Right lung (tissue), 5 donors: ENCODE results near the gene TBRG4. TPM values are rescaled to one million over a fixed set of nuclear protein-coding genes. Genes with fewer than 3 reads are reported as not detected.

ENCODE experiments used
- DNase-seq, 2 donors: peaks; one replicate each; pipeline ENCODE4 v3.0.0-alpha.2; 2013
- polyA plus RNA-seq, 5 donors: library from polyadenylated mRNA; unstranded; fragments of 120-200 nt; gene quantifications; one replicate each; pipeline versions ENCODE4 v1.2.1 to v1.2.3, GENCODE V29; 2013; ENCODE audit warnings: inconsistent platforms in 1 of 5, low replicate concordance in 1 of 5; ENCODE audit not compliant: insufficient read length in 5 of 5, insufficient read depth in 1 of 5

TBRG4 gene
- polyA plus RNA-seq, 5 donors, result 36.7 to 51.1 (median 44.9) TPM

DNA sequence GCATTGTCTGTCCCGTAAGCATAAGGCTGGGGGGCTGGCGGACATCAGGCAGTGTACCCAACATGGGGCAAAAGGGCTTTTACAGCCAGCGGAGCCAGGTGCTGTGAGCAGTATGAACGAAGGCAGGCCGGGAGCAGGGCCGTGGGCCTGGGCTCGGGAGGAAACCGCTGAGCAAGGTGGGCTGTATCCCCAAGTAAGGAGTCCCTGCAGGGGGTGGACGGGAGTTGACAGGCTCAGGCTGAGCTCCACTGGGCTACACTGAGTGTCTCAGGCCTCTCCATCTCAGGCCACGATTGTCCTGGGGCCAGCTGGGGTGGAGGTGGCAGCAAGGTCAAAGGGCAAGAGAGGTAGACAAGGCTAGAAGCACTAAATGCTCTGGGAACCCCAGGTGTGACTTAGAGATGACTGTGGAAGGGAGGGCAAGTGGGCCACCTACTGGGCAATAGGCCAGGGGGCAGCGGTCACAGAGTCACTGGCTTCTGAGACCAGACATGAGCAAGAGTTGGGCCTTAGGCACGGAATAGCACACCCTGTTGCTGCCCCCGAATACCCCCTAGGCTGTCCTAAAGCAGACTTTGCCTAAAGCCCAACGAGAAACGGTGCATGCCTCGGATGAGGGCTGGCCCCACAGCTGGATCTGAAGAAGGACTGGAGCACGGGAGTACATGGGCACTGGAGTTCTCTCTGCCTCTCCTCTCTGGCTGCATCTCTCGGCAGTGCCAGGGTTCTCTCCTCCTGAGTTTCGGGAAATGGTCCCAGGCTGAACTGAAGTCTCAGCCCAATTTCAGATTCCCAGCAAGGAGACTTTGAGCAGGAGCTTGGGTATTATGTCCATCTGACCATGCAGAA is 35.3 kb upstream of the TBRG4 start:
- no peak for DNase-seq

- DNase-seq, result no peak
These were observed 34.4 kb upstream of the TBRG4 start for GRCh38 chr7:45145881-45146280.

GRCh38 chr7:45143616-45144015 is 32.1 kb upstream of the TBRG4 start:
- DNase-seq, result no peak

GRCh38 chr7:45140827-45141226 is 29.3 kb upstream of the TBRG4 start:
- no peak for DNase-seq

DNA sequence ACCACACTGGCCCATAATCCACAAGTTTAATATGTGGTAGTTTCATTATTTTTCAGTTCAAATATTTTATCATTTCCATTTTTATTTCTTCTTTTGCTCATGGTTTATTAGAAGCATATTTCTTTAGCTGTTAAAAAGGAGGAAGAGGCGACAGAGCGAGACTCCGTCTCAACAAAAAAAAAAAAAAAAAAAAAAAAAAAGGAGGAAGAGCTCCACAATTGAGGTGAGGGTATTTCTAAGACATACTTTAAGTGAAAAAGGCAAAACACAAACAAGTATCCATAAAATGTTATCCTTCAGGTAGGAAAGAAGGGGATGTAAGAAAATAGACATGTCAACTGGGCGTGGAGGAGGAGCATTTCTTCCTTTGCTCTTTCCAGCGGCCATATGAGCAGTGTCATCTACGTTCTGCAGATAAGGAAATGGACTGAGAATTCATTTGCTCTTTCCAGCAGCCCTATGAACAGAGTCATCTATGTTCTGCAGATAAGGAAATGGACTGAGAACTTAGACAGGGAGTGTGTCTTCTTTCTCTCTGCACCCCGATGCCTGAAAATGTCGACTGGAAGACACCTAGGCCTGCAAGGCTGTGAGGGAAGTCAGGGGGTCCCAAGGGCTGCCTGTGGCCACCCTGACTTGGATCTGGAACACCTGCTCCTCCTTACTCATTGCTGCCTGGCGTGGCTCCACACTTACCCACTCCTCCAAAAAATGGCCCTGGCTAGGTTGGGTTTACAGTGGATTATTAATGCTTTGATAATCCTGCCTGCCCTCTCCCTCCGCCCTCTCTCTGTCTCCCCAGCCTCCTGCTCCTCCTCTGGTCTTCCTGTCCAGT is 27.2 kb upstream of the TBRG4 start:
- DNase-seq, result no peak

- DNase-seq, result peak; percentile 45 to 67
These were observed 24.9 kb upstream of the TBRG4 start for GRCh38 chr7:45136106-45137060.

DNA sequence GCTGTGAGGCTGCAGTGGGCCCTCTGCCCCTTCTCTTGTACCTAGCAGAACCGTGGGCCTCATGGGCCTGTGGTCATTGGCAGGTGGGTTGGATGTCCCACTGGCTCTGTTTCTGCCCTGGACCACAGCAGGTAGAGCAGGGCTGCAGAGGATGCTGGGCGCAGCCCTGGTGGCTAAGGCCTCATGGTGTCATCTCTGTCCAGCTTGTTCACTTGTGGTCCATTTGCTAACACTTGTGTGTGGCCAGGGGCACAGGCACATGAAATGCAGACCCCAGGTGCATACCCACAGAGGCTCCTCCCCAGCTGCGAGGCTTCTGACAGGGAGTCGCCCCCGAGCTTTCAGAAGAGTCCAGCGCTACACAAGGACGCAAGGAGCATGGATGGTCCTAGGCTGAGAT is 22.4 kb upstream of the TBRG4 start:
- DNase-seq, result no peak

DNA sequence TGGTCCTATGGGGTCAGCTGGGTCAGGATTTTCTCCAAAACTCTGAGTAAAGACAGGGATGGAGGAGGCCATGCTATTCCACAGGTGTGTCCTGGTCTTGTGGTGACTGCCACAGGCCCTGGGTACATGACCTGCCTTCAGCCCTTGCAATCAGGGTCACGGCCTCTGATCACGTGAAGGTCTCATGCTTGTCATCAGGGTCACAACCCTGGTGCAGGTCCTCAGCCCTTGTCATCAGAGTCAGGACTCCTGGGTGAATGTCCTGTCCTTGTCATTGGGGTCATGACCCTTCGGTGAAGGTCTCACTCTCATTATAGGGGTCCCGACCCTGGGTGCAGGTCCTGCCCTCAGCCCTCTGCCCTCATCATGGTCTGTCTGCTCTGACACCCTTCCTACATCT is 21.9 kb upstream of the TBRG4 start:
- no peak for DNase-seq

DNA sequence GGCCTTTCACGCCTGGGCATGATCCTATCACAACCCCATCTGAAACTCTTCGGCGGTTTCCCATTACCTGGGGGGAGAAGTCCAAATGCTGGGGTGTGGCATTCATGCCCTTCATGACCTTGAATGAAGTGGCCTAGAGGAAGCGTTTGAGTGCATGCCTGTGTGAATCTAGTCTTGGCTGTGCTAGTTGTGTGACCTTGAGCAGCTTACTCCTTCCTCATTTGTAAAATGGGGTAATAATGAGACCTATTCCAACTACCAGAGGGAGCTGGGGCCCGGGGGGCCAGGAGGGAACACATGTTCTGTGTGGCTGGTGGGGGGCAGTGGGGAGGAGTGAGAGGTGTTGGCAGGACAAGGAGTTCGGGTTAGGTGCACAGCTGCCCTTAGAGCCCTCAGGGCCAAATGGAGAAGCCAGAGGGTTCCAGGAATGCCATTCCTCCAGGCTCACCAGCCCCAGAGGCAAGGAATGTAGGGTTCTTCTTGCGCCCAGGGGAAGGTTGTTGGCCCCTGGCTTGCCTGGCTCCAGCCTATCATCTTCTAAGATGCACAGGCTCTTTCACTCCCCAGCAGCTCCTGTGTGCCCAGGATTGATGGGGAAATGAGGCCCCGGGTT is 21.3 kb upstream of the TBRG4 start:
- DNase-seq, result no peak

DNA sequence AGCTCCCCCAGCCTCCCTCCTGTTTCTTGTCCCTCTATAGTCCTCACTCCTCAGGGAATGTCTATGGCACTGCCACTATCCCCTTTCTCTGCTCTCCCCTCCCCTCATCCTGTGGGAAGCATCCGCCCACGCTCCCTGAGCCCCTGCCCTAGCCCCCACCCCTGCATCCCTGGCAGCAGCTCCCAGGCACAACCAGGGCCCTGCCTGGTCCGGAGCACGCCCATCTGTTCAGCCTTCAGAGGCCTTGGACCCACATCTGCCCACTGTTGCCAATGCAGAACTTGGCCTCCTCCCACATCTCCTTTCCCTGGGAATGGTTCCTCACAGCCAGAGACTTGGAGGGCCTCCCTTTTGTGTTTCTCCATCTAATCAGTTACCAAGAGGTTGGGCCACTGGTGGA is 20.4 kb upstream of the TBRG4 start:
- DNase-seq, result no peak

DNA sequence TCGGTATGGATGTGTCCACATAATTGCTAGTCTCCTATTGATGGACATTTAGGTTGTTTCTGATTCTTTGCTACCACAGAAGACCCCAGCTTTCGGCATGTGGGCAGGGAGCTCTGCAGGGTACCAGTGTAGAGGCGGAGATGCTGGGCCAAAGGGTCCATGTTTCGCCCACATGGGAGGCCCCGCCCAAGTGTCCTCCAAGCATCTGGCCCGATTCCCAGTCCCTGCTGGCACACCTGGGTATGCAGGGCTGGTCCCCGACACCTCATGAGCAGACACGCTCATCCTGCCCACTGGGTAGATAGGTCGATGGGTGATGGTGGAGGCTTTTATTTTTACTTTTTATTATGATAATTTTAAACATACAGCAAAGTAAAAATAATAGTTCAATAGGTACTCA is 19.4 kb upstream of the TBRG4 start:
- no peak for DNase-seq

DNA sequence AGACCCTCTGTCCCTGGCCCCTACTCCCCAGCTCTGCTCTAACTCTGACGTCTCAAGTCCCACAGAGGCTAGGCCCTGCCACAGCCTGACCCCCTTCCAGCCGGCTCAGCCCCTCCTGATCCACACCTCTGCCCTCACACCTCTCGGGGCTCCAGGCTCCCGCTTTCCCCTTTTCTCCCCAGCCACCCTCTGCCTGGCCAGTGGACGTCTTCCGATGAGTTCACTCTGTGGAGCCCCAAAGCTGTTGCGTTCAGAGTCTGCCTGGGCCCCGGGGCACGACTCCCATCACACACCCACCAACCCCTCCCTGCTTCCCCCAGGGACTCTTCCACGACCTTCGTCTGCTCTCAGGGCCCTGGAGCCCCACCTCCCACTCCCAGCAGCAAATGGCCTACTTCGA is 18.4 kb upstream of the TBRG4 start:
- no peak for DNase-seq

GRCh38 chr7:45129181-45129800 is 17.8 kb upstream of the TBRG4 start:
- DNase-seq, result no peak

DNA sequence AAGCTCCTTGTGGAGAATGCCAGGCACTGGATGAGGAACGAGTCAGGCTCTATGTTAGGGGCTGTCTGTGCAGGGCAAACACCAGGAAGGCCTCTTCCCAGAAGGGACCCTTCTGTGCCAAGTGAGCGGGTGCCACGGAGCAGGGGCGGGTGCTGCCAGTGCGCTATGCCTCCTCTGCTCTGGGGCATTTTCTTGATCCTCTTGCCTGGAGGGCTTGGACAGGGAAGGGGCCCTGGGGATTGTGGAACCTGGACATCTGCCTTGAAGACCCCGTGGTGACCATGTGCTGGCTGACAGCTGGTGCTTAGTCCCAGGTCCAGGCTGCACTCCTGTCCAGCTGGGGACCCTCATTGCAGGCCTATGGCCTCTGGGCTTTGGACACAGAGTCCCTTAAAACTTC is 15.4 kb upstream of the TBRG4 start:
- DNase-seq, result no peak

DNA sequence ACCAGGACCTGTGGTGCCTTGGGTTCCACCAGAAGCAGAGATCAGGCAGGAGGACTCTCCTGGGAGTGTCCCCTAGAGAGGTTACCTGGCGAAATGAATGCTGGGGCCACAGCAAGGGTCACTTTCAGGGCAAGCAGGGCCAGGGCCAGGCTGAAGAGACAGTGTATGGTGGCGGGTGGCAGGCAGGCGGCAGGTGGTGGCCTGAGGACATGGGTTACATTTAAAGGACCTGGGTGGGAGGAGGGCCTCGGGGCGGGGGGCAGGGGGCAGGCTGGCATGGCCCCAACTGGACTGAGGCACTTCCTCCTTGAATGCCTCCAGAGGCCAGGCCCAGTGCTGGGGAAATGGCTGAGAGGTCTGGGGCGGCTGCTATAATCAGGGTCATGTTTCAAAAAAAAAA is 14.7 kb upstream of the TBRG4 start:
- no peak for DNase-seq

DNA sequence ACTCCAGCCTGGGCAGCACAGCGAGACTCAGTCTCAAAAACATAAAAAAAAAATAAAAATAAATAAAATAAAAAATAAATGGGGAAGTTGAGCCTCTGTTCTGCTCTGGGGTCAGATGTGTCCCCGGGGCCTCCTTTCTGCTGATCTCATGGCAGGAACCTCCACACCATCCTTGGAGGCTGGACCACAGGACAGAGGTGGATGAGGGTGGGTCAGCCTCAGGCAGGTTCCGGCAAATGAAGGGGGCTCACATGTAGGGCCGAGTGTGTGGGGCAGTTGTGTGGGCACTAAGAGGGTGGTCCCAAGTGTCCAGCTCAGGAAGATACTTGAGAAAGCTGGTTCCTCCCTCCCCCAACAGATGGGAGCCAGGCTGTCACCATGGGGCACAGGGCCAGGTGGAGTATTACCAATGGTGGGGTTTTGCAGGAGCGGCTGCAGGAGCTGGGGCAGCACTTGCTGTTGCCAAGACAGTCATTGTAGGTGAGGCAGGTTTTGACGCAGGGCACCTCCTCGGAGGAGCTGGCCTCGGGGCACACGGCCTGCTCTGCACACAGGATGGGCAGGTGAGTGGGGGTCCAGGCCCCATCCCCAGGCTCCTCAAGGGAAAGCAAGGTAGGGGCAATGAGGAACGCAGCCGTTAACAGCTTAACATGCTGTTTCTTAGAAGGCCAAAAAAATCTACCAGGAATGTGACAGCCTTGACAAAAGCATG is 13.9 kb upstream of the TBRG4 start:
- no peak for DNase-seq

DNA sequence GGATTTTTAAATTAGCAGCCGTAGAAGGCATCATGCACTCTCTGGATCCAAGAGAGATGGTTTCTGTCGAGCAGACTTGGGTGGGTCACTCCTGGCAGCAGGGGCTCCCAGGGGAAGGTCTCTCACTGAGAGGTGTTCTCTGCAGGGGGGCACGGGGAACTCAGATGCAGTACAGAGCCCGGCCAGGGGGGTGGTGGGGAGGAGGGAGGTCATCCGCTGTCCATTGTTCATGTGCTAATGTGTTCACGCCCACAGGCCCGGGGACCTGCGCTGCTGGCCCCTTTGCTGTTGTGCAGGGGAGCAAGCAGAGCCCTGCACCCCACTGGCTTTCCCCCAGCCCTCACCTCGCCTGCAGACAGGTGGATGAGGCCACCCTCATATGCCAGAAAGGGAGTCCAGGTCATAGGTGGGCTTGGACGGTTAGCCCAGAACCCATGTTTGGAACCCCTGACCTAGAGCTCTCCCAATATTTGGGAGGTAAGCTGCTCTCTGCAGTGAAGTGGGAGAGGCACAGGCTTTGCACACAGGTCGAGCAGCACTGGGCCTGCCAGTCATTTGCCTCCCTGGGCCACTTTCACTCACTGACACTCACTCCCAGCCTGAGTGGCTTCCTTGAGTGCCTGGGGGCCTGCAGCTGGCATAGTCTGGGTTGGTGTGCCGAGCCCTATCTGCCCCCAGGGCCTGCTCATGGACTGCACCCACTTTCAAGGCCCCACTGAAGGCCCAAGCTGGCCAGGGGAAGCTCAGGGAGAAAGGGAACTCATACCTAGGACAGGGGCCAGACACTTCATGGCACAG is 12.6 kb upstream of the TBRG4 start:
- DNase-seq, result no peak

GRCh38 chr7:45122975-45123860 is 11.7 kb upstream of the TBRG4 start:
- no peak for DNase-seq
